GM18508 (cell line): ENCODE data around the gene PDCL3.

Experiments used
- ATAC-seq: cut with Tn5 transposase; IDR thresholded peaks from one replicate; pipeline ENCODE4 v1.9.1; 2021; ENCODE audit warnings: moderate number of reproducible peaks; ENCODE audit not compliant: insufficient read depth, unreplicated experiment

PDCL3 gene

DNA sequence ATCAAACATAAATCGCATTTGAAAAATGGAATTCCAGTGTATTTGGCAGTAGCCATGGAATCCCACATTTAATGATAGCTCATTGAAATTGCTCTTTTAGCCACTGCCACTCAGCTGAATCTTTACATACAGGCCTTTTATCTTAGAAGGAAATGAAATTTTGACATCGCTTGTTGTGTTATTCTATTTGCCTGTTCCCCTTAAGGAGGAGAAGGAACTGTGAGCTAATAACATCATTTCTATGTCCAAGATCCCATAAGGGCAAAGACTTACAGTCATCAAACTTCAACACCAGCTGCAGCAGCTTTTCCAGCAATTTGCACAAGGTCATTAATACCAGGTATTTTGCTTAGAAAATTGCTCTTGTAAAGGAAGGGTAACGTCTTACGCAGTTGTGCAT lies 6.0 kb upstream of the PDCL3 start:
- ATAC-seq: no peak

DNA sequence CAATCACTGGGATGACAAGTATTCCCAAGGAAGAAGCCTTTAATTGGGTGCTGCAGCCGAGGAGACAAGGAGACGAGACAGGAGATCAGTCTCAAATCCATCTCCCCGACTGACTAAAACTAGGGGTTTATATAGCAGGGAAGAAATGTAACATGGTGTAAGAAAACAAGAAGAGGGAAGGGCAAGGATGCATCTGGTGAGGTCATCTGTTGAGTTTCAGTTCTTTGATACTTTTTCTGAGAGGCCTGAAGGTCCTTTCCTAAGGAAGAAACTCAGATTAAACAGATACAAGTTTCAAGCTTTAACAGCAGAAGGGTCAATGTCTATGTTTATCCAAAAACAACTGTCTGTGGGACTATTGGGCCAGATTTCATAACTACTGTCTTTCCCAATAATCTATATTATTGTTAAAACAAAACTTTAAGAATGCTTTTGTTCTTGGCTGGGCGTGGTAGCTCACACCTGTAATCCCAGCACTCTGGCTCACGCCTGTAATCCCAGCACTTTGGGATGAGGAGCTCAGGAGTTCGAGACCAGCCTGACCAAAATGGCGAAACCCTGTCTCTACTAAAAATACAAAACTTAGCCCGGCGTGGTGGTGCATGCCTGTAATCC lies 2.5 kb upstream of the PDCL3 start:
- ATAC-seq: no peak

DNA sequence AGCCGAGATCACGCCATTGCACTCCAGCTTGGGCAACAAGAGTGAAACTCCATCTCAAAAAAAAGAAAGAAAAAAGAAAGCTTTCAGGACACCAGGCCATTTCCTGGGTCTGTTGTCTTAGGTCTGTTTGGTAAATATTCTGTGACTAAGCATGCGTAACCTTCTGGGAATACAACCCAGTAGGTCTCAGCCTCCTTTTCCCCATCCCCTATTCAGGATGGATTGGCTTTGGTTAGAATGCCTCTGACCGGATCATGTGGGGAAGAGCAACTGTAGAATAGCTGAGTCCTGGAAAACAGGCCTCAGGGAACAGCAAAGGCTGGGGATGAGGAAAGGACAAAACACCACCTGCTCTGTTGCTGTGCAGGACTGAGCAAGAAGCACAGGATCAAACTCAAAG lies 1.6 kb upstream of the PDCL3 start:
- no peak for ATAC-seq

DNA sequence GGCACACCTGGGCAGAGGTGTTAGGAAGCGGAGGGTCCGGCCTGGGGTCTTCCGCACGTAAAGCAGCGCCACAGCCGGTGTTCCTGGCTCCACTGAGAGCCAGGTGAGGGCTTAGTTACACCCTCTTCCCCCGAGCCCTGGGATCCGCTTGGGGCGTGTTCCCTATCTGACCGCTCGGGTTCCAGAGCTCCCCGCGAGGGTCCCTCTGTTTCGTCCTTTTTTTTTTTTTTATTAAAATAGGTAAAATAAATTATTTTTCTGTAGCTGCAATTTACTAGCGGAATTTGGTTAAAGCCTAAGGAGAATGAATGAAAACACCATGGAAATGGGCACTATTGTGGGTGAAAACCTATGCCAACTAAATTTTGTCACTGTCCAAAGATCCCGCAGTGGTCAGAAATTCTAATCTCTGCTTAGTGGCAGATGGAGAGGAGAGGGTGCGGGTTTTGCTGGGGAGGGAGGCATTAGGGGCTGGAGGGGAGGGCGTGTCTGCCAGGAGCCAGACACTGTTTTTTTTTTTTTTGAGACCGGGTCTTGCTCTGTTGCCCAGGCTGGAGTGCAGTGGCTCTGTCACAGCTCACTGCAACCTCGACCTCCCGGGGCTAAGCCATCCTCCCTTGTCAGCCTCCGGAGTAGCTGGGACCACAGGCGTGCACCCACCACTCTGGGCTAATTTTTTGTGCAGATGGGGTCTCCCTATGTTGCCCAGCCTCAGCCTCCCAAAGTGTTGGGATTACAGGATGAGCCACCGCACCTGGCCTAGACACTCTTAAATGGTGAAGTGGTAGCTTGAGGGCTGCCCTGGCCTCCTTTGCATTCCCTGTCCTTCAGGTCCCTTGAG lies 834 bp downstream of the PDCL3 start:
- ATAC-seq: no peak

DNA sequence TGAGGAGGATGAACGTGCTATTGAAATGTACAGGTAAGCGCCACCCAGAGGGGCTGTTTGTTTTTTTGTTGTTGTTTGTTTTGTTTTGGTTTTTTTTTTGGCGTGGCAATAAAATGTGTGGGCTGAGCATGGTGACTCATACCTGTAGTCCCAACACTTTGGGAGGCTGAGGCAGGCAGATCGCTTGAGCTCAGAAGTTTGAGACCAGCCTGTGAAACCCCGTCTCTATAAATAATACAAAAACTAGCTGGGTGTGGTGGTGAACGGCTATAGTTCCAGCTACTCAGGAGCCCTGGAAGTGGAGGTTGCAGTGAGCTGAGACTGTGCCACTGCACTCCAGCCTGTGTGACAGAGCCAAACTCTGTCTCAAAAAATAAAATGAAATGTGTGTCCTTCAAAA lies 6.2 kb downstream of the PDCL3 start:
- no peak for ATAC-seq

DNA sequence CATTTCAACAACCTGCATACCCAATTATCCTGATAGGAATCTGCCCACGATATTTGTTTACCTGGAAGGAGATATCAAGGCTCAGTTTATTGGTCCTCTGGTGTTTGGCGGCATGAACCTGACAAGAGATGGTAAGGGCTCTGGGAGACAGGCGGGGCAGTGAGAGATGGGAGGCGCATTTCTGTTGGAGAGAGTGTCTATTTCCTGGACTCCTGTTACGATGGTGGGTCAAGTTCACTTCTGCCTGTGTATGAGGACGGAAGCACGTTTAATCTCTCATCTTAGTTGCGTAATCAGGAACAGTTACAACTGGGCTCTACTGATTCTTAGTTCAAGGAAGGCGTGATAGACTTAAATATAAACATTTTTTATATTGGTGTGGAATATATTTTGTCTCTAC lies 8.9 kb downstream of the PDCL3 start:
- no peak for ATAC-seq

DNA sequence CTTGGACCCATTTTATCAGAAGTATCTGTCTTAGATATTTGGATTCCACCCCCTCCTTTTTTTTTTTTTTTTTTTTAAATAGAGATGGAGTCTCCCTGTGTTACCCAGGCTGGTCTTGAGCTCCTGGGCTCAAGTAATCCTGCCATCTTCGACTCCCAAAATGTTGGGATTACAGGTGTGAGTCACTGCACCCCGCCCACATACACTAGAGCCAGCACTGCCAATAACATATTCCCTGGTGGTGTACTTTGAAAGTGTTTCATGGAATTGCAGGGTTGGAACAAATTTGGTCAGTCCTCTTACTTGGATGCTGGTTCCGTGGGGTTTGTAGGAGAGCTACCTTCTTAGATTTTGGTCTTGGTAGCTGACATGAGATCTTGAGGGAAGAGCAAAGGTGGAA lies 15.0 kb downstream of the PDCL3 start:
- no peak for ATAC-seq

DNA sequence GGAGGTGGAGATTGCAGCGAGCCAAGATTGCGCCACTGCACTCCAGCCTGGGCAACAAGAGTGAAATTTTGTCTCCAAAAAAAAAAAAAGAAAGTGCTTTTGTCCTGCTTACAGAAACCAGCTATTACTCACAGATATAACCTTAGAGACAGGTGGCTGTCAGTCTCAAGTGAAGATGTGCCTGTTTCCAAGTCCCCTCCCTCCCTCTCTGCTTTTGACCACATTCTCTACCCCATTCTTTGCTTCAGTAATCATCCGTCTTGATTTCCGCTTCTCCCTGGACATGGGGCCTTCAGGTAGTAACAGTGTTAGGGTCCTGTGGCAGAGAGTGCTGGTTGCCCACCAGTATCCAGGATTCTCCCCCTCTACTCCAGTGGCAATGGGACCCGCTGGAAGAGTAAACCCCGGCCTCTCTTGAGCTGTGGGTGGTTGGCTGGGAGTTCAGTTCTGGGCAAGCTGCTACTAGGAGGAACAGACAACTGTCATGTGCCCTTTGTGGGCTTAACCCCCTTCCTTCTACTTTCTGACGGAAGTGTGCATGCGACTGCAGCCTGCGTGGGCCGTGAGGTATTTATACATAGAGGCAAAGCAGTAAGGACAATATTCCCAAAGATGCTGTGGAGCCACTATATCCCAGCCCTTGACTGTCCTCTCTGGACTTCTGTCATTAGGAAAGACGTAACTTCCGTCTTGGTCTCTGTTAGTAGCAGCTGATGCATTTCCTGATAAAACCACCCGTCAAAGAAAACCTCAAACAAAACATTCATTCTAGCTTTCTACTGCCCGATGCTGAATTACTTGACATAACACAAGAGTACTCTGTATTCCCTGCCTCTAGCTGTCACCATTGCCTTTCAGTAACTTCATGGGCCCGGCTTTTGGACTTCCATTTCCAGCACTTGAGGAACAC lies 17.8 kb downstream of the PDCL3 start:
- ATAC-seq: no peak

DNA sequence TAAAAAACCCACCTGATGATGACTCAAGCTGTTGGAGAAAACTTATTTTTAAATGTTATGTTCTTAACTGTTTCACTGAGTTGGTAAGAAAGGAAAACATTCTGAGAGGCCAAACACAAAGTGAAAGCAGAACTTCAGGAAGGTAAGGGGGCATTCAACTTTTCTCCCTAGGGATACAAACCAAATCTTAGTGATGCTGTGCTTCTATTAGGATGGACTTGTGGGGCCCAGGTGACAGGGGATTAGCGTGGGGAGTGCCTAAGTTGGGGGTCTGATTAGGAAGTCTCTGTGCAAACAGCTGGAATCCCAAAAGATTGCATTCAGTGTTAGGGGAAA lies 18.5 kb downstream of the PDCL3 start:
- ATAC-seq: no peak

DNA sequence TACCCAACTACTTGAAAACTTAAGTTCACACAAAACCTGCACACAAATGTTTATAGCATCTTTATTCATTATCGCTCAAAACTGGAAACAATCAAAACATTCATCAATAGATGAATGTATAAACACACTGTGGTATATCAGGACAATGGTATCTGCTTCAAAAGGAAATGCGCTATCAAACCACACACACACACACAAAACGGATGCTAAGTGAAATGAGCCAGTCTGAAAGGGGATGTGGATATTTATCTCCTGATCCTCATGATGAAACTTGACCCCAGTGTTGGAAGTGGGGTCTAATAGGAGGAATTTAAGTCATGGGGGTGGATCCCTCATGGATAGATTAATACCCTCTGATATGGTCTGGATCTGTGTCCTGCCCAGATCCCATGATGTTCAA lies 22.0 kb downstream of the PDCL3 start:
- ATAC-seq: no peak

DNA sequence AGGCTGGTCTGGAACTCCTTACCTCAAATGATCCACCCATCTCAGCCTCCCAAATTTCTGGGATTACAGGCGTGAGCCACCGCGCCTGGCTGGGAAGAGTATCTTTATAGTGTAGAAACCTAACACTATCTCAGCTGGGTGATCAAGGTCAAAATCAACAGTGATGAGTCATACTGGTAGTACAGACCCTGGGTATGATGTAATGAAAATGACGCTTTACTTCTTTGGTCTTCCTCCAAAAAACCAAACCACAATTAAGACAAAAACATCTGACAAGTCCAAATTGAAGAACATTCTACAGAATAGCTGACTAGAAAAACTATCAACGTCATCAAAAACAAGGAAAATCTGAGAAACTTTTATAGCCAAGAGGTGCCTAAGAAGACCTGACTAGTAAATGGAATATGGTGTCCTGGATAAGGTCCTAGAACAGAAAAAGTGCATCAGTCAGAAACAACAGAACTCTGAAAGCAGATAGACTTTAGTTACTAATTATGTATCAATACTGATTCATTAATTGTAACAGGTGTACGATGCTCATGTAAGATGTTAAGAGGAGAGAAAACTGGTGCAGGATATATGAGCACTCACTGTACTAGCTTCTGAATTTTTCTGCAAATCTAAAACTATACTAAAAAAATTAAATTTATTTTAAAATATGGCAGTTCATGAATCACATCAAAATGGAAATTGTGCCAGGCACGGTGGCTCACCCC lies 25.4 kb downstream of the PDCL3 start:
- no peak for ATAC-seq

DNA sequence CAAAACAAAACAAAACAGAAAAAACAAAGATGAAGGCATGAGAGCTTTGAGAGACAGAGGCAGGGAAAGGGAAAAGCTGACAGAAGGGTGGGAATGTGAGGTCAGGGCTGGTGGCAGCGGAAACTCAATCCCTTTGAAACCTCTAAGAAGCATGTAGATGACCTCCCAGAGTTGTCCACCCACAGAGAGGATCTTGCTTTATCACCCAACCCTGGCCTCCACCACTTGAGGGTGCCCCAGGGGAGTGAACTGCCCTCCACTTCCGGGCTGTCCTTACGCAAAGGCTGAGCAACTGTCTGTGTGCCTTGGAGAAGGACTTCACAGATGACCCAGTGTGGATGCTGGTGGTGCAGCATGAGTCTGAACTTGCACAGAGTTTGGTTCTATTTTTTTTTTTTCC lies 26.7 kb downstream of the PDCL3 start:
- ATAC-seq: no peak

DNA sequence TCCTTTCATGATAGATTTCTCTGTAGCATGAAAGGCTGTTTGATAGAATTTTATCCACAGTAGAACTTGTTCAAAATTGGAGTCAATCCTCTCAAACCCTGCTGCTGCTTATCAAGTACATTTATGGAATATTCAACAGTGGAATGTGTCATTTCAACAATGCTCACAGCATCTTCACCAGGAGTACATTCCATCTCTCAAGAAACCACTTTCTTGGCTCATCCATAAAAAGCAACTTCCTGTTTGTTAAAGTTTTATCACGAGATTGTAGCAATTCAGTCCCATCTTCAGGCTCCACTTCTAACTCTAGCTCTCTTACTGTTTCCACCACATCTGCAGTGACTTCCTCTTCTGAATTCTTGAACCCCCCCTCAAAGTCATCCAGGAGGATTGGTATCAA lies 29.4 kb downstream of the PDCL3 start:
- ATAC-seq: no peak

DNA sequence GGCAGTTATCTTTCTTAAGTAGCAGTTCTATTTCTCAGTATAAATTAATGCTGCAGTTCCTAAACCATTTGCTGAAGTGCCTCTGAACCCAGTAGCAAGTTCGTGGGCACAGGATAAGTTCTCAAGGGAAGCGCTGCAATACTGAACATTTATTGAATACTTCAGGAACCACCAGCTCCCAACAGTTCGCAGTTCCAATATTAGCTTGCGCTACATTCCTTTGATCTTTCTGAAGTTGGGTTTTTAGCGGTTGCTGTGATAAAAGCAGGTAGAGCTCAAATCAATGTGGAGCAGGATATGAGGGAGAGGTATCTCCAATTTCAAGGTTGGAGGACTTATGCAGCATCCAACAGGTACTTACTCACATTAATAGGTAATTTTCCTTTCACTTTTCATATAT lies 33.7 kb downstream of the PDCL3 start:
- no peak for ATAC-seq

DNA sequence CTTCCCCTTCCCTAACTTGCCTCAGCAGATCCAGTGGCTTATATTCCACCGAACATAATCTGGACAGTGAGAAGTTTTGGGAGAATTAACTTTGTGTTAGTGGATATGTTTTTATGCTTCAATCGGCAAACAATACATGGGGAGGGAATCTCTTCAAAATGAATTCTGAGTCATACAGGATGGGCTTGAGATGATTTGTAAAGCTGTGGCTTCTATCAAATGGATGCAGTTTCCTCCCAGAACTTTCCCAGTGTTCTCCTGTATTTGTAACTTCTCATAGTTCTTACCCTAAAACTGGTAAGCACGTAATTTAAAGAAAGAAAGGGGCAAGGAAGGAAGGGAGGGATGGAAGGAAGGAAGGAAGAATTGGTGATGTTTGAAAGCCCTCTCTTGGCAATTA lies 36.8 kb downstream of the PDCL3 start:
- no peak for ATAC-seq

DNA sequence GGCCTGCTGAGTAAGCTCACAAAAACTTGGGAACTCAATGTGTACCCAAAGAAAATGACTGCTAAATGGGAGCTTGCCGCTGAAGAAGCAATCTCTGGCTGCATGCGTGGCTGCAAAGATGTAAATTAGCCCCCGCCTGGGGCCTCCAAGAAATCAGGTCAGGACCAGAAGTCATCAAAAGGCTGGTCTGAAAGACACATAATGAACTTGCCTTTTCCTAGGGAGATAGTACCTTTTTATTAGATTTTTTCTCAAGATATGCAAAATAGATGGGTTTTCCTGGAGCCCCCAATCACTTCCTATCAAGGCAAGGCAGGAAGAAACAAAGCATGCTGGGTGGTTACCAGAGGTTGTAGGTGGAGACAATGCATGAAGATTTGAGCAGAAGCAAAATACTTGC lies 38.9 kb downstream of the PDCL3 start:
- ATAC-seq: no peak

DNA sequence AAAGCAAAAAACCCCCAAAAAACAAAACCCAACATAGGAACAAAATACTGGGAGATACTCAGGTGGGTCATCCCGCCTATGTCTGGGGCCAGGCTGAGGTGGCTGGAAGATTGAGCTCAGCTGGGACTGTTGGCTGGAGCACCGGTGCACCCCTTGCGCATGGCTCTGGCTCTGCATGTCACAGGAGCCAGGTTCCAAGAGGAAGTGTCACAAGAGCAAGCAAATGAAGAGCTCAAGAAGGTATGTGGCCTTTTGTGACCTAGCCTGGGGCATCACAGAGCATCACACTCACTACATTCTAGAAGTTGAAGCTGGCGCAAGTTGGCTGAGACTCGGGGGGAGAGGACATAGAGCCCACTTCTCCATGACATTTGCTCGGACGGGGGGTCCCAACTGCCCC lies 40.6 kb downstream of the PDCL3 start:
- no peak for ATAC-seq

DNA sequence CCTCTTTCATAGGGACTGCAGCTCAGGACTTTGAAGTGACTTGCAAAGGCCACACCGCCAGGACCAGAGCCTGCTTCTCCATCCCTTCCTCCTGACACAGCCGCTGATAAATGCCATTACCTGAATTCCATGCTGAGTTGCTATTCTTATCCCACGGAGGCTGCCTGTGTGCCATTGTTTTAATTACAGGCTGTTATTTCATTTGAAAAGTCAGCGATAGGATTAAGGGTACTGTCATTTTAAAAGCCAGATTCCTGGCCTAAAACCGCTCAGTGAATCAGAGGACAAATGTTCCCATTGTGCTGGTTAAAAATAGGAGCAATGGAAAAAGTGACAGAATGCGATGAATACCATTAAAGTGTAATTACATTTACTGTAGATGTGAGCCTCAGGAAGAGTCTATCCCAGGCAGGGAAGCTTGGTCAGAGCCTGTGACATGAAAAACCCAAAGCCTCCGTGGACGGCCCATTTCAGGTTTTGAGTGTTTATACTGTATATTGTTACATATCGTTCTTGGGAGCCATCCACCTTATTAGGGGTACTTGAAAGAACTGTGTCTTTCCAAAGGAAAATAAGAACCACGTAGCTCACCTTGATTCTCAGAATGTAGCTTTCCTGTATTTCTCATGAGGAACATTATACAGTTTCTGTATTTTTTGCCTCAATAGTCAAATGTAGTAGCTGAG lies 41.3 kb downstream of the PDCL3 start:
- no peak for ATAC-seq

DNA sequence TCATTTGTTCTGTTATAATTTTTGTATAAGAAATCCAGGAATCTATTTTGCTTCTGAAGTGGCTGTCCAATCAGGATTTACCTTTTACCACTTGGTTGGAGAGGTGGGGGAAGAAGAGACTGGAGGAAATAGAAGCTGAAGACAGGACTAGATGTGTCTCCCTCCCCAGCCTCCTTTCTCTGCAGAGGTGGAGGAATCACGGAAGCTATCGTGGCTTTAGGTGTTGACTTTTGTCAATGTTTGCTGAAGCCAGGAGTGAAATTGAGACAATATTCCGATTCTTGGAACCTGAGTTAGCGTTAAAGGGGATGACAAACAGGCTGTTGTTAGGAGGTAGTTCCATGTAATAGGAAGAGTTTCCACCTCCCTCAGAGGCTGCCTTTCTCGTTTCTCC lies 43.5 kb downstream of the PDCL3 start:
- ATAC-seq: no peak

DNA sequence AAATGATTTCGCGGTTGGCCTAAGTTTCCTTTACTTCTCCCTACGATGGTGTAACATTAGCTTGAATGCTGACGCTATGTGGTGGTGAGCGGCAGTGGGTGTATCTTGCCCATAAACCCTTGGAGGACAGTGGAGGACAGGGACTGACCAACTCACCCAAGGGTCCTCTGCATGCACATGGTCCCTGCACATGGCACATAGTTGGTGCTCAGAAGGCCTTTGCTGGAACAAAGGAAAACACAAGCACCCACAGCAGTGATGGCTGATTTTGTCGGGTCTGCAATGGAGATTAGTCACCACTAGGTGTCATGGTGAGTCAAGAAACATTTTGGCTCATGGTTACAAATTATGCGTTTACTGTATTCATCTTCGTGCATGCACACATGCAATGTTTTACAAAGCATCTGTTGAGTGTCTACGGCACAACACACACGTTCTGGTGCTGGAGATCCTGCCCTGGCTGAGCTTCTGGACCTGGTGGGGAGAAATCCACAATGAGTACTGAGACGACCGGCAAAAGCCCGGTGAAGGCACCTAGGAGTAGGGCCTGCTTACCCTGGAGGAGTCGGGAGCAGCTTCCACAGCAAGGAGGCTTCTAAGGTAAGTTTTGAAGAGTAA lies 44.0 kb downstream of the PDCL3 start:
- ATAC-seq: no peak
